GOT3 (cell line): Measurements from ENCODE around the gene PLPP6.
"Not testable (repeated sequence)": the region's sequence is repeated elsewhere in the genome, so short reads cannot be mapped to it uniquely, and the experiment has no call there.

Experiments used
- DNase-seq: peaks from one replicate; lab custom pipeline; 2025; ENCODE audit warnings: mixed read lengths; lab: John Stamatoyannopoulos, UW

The PLPP6 gene

DNA sequence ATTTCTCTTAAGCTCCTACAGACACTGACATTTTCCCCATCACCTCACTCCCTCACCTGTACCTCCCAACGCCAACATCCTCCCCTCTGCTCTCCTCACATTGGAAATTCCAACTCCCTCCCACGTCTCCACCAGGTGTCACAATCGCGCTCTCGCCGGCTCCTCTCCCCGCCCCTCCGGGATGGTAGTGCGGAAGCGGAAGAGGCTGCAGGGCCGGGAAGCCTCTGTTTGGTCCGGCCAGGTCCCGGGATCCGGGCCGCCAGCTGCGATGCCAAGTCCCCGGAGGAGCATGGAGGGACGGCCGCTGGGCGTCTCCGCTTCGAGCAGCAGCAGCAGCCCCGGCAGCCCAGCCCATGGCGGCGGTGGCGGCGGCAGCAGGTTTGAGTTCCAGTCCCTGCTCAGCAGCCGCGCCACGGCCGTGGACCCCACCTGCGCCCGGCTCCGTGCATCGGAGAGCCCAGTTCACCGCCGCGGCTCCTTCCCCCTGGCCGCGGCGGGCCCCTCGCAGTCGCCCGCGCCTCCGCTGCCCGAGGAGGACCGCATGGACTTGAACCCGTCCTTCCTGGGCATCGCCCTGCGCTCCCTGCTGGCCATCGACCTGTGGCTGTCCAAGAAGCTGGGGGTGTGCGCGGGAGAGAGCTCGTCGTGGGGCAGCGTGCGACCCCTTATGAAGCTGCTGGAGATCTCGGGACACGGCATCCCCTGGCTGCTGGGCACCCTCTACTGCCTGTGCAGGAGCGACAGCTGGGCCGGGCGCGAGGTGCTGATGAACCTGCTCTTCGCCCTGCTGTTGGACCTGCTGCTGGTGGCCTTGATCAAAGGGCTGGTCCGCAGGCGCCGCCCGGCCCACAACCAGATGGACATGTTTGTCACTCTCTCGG, at the start of gene PLPP6:
Gene PLPP6, plus strand, starts transcription at position 187 of the 881 bp plus-strand sequence. Its CDS starts 82 bp downstream, at position 269.
- DNase-seq, result peak; percentile 5

DNA sequence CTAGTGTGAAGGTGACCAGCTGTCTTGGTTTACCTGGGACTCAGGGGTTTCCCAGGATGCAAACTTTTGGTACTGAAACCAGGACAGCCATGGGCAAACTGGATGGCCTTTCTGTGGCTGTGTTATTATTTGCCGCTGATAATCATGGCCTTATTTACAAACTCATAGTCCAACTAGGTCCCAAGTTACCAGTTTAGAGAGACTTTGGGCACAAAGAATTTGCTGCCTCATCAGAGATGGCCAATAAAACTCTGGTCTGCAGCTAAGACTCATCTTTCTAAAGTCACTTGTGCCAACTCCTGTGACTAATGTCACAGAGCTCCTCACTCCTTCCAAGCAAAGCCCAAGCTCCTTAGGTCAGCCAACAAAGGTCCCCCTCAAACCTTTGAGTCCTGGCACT, 47.5 kb upstream of the PLPP6 start:
- DNase-seq, result no peak

DNA sequence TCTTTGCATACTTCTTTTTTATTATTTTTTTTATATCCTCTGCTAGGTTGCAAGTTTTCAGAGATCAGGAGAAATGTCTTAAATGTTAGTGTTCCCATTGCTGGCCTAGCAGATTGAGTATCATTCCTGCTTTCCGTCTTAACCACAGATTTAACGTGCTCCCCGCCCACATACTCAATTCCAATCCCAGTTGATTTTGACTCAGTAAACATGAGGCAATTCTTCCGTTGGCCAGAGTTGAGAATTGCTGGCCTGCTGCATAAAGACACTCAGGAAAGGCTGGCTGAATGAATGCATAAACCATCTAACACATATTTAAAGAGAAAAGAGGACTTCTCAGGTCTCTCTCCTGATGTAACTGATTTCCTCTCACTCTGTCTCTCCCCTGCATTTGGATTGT, 46.8 kb upstream of the PLPP6 start:
- no peak for DNase-seq

DNA sequence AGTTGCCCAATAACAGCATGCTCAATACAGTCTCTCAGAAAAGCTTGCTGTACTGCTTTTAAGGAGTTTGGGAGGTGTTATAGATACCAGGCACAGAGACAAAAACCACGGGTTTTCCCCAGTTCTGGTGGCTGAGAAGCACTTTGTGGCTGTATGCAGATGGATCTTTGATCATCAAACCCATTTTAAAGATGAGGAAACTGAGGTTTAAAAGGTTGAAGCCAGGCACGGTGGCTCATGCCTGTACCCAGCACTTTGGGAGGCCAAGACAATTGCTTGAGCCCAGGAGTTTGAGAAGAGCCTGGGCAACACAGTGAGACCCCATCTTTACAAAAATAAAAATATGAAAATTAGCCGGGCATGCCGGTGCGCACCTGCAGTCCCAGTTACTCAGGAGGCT, 46.3 kb upstream of the PLPP6 start:
- no peak for DNase-seq

DNA sequence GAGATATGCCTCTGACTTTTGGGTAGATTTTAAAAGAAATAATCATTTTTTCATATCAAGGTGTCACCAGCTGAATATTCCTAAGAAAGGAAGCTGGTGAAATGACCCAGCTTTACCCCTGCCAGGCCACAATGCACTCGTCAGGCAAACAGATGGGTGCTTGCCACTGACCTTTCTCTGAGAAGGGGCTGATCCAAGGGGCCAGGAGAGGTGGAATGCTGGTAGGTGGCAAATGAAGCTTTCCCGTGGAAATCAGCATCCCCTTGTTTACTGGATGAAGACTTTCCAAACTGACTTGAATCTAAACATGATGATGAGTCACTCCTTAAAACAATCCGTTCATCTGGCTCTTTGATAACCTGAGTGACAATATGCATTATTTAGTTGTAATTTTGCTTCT, 44.3 kb upstream of the PLPP6 start:
- DNase-seq, result no peak

DNA sequence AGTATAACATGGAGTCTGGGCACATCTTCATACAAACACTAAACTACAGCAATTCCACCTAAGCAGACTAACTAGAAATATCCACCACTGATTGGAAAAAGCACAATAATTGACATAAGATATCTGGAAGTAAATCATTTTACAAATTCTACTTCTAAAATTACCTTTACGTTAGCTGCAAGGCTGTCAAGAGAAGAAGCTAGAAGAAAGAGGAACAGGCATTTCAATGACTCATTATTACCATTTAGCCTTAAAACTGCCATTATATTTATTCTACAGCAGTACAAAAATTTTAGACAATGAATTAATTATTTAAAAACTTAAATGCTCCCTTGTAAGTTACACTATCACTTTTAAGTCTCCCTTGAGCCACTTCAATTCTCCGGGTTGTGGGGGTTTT, 43.4 kb upstream of the PLPP6 start:
- no peak for DNase-seq

DNA sequence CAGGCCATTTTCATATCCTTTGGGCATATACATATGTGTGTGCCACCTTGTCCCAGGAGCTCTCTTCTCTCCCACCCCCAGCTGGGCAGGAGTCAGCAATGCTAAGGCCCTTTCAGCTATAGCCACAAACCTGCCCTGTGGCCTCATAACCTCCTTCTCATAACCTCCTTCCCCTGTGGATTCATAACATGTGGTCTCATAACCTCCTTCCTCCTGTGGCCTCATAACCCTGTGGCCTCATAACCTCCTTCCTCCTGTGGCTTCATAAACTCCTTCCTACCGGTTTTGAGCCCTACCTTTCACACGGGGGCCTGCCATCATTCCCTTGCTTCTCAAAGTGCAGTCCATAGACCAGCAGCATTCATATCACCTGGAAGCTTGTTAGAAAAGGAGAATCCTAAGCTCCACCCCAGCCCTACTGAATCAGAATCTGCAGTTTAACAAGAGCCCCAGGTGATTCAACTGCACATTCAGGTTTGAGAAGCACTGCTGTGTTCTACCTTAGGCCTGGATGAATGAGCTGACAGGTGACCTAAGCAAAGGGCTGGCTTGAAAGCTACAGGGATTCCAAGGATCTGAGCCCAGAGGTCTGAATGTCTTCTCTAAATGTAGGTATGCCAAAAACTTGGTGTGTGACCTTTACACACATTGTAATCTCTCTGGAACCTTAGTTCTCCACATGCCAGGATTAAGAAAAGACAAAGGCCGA, 41.9 kb upstream of the PLPP6 start:
- DNase-seq, result no peak

DNA sequence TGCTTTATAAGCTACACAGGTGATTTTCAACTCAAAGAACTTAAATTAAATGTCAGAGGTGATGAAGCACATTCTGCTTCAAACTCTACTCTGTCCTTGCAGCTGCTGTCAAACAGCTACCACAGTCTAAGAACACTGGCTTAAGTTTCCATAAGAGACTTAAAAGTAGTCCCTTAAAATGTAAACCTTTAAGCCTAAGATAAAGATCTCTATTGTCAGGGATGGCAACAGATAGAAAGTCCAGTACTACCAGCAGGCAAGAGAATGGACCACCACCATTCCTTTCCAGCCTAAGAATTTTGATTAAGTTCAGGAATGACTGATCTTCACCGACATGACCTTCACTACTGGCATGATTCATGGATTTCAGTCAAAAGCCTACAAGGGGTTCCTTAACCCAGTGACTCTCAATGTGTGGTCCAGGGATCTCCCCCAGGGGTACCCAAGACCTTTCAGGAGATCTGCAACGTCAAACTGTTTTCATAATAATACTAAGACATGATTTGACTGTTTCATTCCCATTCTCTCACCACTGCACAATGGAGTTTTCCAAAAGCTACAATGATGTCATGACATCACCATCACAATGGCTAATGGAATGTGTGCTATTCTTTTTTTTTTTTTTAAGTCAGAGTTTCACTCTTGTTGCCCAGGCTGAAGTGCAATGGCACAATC, 41.1 kb upstream of the PLPP6 start:
- no peak for DNase-seq

DNA sequence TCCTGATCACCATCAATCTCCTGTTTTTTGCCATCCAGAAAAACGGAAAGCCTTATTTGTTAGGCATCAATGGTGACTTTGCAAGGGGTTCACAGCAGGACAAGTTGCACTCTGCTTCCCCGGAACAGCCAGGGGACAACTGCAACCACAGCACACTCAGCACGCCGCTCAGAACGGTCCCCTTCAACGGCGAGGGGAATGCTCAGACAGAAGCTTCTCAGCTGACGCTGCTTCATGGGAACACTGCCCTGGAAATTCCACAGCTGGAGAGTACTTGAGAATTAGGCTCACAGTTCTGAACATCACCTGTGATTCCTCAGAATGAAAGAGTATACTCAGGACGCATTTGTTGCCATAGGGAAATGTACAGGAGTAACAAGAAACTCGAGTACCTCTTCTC, 40.1 kb upstream of the PLPP6 start:
- no peak for DNase-seq

DNA sequence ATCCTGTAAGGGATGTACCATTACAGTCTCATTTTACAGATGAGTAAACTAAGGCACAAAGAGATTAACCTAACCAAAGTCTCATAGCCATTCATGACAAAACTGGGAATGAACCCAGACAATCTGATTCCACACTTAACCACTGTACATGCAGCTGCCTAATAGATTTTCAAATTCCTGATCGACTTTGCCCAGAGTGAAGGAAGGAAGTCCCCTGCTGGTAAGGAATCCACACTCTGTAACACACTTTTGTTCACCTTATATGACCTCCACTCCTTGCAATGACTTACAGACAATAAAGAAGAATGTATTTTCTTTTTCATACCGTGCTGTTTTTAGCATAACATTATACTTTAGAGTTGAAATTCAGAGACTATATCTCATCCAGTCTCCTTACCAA, 31.3 kb upstream of the PLPP6 start:
- no peak for DNase-seq

DNA sequence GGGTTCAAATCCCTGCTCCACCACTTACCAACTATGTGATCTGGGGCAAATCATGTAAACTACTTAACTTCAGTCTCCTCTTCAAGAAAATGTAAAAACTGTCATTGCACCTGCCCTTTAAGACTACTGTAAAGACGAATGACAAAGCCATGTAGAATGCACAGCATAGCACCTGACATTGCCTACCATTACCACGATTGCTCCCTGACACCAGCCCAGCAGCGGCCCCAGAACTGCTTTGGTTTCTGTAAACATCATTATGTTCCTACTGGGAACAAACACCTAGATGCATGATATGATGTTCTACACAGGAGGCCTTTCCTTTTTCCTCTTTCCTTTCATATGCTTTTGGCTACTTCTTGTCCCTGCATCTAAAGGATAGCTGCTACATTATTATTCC, 23.1 kb upstream of the PLPP6 start:
- DNase-seq, result no peak

DNA sequence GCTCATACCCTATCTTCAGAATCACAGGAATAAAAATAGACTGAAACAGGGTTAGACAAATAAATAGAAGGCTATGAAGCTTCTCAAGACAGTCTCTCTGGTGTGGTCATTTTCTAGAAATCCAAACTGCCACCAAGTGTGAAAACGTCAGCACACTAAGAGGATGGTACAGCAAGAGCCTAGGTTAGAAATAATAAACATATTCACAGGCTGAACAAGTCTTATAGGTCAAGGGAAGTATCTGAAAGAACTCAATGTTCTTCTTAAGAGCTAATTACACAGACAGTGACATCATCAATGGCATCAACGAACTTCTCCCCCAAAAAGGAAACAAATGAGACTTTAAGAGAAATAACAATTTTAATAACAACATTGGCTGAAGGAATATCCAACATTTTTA, 22.7 kb upstream of the PLPP6 start:
- no peak for DNase-seq

DNA sequence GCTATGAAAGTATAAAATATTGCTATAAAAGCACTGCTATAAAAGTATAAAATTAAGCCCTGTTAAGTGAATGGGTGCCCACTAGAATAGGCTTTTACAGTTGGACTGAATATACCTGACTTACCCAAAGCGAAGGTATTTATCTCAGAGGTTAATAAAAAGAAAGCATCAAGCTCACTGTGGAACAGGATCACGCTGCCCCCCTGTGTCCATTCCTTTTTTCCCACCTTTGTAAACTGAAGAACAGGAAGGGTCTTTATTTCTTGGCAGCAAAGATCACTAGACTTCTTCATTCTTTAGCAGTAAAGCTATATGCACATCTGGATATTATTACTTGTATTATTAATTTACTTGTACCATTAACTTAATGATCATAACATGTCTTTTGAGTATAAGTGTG, 22.1 kb upstream of the PLPP6 start:
- DNase-seq, result no peak

DNA sequence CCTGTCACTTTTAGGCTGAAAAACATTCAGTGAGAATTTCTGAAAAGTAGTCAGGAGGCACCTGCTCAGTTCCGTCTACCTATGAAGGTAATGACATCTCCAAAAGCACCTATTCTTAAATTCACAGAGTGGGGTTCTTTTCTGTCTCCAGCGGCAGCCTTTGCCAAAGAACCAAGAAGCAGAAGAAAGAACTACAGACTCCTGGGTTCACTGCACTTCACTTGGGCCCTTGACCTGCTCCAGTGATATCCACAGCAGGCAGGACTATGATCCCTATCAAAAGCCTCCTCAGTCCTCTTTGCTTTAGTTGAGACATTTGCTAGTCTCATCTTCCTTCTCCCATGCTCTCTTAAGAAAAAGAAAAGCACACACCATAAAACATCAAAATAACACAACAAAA, 19.7 kb upstream of the PLPP6 start:
- DNase-seq, result no peak

DNA sequence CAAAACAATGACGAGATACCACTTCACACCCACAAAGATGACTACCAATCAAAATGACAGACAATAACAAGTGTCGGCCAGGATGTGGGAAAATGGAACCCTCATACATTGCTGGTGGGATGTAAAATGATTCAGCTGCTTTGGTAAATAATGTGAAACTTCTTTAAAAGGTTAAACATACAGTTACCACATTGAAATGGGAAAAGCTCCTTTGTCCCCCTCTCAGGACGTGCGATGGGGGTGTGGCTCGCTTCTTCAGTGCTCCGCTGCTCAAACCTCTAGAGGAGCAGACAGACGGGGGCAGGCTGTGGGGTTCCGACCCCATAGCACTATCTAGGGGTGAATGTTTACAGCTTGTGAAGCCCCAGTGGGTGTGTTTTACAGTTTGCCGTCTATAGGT, 8.0 kb upstream of the PLPP6 start:
- DNase-seq, result no peak

DNA sequence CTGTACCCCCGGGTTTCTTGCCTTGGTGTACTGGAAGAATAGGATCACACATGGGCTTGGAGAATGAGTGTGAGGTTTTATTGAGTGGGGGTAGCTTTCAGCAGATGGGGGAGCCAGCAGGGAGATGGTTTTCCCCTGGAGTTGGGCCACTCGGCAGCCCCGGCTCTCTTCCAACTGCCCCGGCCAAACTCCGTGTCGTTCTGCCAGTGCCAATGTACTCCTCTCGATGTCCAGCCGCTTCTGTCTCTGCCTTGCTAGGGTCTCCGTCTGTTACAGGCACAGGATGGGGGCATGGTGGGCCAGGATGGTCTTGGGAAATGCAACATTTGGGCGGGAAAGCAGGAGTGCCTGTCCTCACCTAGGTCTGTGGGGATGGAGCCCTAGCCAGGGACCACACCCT, 7.6 kb upstream of the PLPP6 start:
- DNase-seq, result no peak

DNA sequence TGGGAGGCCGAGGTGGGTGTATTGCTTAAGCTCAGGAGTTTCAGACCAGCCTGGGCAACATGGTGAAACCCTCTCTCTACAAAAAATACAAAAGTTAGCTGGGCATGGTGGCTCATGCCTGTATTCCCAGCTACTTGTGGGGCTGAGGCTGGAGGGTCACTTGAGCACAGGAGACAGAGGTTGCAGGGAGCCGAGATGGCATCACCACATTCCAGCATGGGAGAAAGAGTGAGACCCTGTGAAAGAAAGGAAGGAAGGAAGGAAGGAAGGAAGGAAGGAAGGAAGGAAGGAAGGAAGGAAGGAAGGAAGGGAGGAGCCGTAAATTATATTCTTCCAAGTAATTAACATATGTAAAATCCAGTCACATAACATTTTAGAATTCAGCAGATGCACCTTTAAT, 5.9 kb upstream of the PLPP6 start:
- not testable (repeated sequence) for DNase-seq

DNA sequence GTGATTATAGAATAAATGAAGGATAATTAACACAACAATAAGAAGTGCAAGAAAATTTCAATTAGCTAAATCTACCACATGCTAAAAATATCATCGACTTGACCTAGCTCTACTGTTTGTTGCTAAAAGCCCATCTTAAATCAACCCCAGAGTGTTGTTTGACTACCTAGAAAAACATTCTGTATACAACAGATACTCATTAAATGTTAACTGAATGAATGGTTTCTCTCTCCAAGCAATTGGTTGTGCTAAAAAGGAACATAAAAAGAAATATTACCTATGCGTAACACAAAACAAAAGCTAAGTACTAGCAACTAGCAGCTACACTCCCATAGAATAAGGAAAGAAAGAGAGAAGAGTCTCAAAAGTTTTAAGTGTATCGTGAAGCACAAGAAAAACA, 5.5 kb upstream of the PLPP6 start:
- DNase-seq, result no peak

DNA sequence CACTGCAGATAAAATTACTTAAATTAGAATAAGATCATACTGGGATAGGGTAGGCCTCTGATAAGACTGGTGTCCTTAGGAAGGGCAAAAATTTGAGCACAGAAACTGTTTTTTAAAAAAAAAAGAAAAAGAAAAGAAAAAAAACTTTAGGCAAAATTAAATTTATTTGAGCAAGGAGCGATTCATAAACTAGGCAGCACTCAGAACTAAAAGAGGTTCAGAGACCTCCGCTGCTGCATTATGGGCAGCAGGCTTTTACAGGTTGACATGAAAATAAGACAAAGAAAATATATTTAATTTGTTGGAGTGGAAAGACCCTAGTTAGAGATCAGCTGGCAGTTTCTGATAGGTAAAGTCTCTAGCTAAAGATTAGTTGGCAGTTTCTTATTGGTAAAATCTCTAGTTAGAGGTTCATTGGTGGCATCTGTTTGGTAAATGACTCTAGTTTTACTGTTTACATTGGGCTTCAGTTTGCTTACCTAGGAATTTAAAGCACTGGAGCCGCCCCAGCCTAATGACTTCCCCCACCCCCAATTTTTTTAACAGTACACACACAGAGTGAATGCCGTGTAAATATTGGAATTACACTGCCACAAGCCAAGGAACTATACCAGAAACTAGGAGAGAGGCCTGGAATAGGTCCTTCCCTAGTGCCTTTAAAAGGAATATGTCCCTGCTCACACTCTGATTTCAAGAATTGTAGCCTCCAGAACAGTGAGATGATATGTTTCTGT, 4.5 kb upstream of the PLPP6 start:
- DNase-seq, result no peak

DNA sequence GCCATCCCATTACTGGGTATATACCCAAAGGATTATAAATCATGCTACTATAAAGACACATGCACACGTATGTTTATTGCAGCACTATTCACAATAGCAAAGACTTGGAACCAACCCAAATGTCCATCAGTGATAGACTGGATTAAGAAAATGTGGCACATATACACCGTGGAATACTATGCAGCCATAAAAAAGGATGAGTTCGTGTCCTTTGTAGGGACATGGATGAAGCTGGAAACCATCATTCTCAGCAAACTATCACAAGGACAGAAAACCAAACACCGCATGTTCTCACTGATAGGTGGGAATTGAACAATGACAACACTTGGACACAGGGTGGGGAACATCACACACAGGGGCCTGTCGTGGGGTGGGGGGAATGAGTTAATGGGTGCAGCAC, 1.4 kb upstream of the PLPP6 start:
- not testable (repeated sequence) for DNase-seq

DNA sequence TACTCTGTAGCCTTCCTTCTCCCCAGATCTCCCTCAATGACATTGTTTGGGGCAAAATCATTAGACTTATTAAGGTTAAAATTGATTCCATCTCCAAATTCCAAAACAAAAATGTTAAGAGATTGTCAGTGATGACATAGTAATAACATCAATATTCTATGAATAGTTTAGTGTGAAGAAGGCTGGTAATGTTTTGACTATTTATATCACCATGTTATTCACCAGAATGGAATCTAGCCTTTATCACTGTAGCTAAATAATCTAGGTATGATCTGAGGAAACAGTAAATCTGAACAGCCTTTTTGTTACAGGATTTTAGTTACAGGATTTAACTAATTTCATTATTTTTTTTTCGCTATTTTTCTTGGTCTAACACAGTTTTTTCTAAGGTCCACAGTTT, 929 bp upstream of the PLPP6 start:
- no peak for DNase-seq

DNA sequence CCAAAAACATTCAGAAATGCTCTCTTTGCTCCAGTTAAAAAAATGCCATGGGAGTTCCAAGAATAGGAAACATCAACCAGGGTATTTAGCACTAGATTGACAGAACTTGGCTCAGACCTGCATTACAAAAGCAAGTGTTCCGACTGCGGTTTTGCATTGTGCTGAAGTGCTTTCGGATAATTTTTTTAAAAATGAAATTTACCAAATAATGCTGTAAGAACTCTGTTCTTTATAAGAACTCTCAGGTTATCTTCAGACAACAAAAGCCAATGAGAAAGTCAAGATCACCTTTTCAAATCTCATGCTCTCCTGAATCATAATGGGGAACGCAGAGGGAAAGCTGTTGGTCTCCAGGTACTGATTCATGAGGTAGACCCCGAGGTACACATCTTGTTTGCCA, 483 bp upstream of the PLPP6 start:
- no peak for DNase-seq
